NB4 (cell line): ENCODE results near the gene MEGF6.

Source experiments
- CTCF ChIP-seq: IDR thresholded peaks from one replicate; pipeline ENCODE4 v1.5.1; 2012; ENCODE audit warnings: low read depth, low read length
- POLR2A ChIP-seq: IDR thresholded peaks from 2 replicates; pipeline ENCODE4 v1.6.1; 2011; ENCODE audit warnings: mild to moderate bottlenecking; ENCODE audit not compliant: insufficient read length; ENCODE audit errors: extremely low read depth

GRCh38 chr1:3455670-3456448 is 155.4 kb downstream of the MEGF6 start:
- TF ChIP-seq CTCF (no peak), POLR2A (no peak)
